GM18867 (cell line): ENCODE data around the gene ACTG1.

Experiments
- ATAC-seq: cut with Tn5 transposase; IDR thresholded peaks from one replicate; pipeline ENCODE4 v1.9.1; 2021; ENCODE audit warnings: mild to moderate bottlenecking, moderate library complexity; ENCODE audit not compliant: unreplicated experiment

ACTG1 gene

GRCh38 chr17:81545160-81545949, 32.8 kb upstream of the ACTG1 start:
- no peak for ATAC-seq

GRCh38 chr17:81544281-81544974, 31.8 kb upstream of the ACTG1 start:
- ATAC-seq = no peak

GRCh38 chr17:81543756-81544155, 31.2 kb upstream of the ACTG1 start:
- no peak for ATAC-seq

- no peak for ATAC-seq
These were observed 30.7 kb upstream of the ACTG1 start for GRCh38 chr17:81543339-81543675.

GRCh38 chr17:81542431-81543338, 30.1 kb upstream of the ACTG1 start:
- no peak for ATAC-seq

- ATAC-seq = no peak
These were observed 28.5 kb upstream of the ACTG1 start for GRCh38 chr17:81541123-81541522.

GRCh38 chr17:81540676-81541027, 28.1 kb upstream of the ACTG1 start:
- no peak for ATAC-seq

GRCh38 chr17:81539961-81540675, 27.5 kb upstream of the ACTG1 start:
- ATAC-seq = no peak

GRCh38 chr17:81539571-81539900, 26.9 kb upstream of the ACTG1 start:
- no peak for ATAC-seq

GRCh38 chr17:81538651-81539570, 26.3 kb upstream of the ACTG1 start:
- ATAC-seq = no peak

GRCh38 chr17:81537856-81538555, 25.4 kb upstream of the ACTG1 start:
- ATAC-seq = no peak

GRCh38 chr17:81537343-81537855, 24.8 kb upstream of the ACTG1 start:
- ATAC-seq = no peak

GRCh38 chr17:81536299-81537290, 24.0 kb upstream of the ACTG1 start:
- no peak for ATAC-seq

- ATAC-seq = no peak
These were observed 23.1 kb upstream of the ACTG1 start for GRCh38 chr17:81535480-81536298.

- ATAC-seq = no peak
These were observed 22.4 kb upstream of the ACTG1 start for GRCh38 chr17:81535007-81535328.

- no peak for ATAC-seq
These were observed 21.8 kb upstream of the ACTG1 start for GRCh38 chr17:81534157-81535006.
